Heart left ventricle (tissue), 16 donors: Measurements from ENCODE around the gene LRG1. TPM values are rescaled to one million over a fixed set of nuclear protein-coding genes. Genes with fewer than 3 reads are reported as not detected.
A peak's percentile ranks its signal among the peaks of the same experiment; 100 is the strongest.

ENCODE experiments used
- ATAC-seq, 4 donors: fragments of 200-7000 bp; cut with Tn5 transposase; one replicate each; pipeline ENCODE4 v1.9.1; 2020 to 2022; ENCODE audit warnings: moderate library complexity in 4 of 4, mild to moderate bottlenecking in 3 of 4, moderate number of reproducible peaks in 1 of 4
- DNase-seq, 5 donors: peaks; one replicate each; pipeline ENCODE4 v3.0.0-alpha.2; 2020
- H3K27ac ChIP-seq, 12 donors: fragments of 200-600 bp; sonication (generic) in 4 of 12; one replicate each; pipeline versions ENCODE4 v1.5.0 to v1.8.0; 2016 to 2022; ENCODE audit warnings: mild to moderate bottlenecking in 2 of 12
- H3K27me3 ChIP-seq, 9 donors: fragments of 200-600 bp; sonication (generic) in 2 of 9; one replicate each; pipeline versions ENCODE4 v1.5.1 to v1.8.0; 2016 to 2022; ENCODE audit warnings: mild to moderate bottlenecking in 3 of 9
- H3K36me3 ChIP-seq, 9 donors: fragments of 200-600 bp; sonication (generic) in 2 of 9; one replicate each; pipeline versions ENCODE4 v1.5.0 to v1.8.0; 2018 to 2022; ENCODE audit warnings: mild to moderate bottlenecking in 2 of 9
- H3K4me1 ChIP-seq, 12 donors: fragments of 200-600 bp; sonication (generic) in 4 of 12; one replicate each; pipeline versions ENCODE4 v1.5.0 to v1.8.0; 2016 to 2022; ENCODE audit warnings: mild to moderate bottlenecking in 3 of 12
- H3K4me3 ChIP-seq, 12 donors: fragments of 200-600 bp; sonication (generic) in 4 of 12; one replicate each; pipeline versions ENCODE4 v1.5.0 to v1.8.0; 2017 to 2022; ENCODE audit warnings: mild to moderate bottlenecking in 9 of 12, moderate library complexity in 4 of 12
- H3K9me3 ChIP-seq, 12 donors: fragments of 200-600 bp; sonication (generic) in 4 of 12; one replicate each; pipeline versions ENCODE4 v1.5.0 to v1.8.0; 2016 to 2022; ENCODE audit warnings: mild to moderate bottlenecking in 1 of 12
- POLR2A ChIP-seq, 2 donors: fragments of 450-650 bp; IDR thresholded peaks; one replicate each; pipeline ENCODE4 v1.6.1; 2017; ENCODE audit warnings: antibody characterized with exemption in 2 of 2, mild to moderate bottlenecking in 2 of 2, moderate library complexity in 2 of 2
- WGBS, 4 donors: extraction: QIAGEN DNeasy Blood & Tissue Kit in 2 of 4; methylation state at CpG; one replicate each; pipeline versions ENCODE4 v1.1.5 to v1.1.7; 2013 to 2018; 5-methylcytosine and 5-hydroxymethylcytosine counted together
- intact Hi-C, 10 donors: fragments of 100-400 bp; cut with DNase I; formaldehyde crosslinking; loops; one replicate each; pipeline versions ENCODE4 v1.11.1 to v1.14.2; 2022
- polyA plus RNA-seq, 2 donors: library from polyadenylated mRNA; stranded (reverse); fragments of 200-250 nt; gene quantifications; one replicate each; pipeline ENCODE4 v1.2.3, GENCODE V29; 2013
- total RNA-seq, 9 donors: library from RNA; depleted of rRNA in 2 of 9; stranded (reverse); fragments of >200 nt in 2 of 9; fragmentation: NEBNext Ultra II Directional in 3 of 9; extraction: Animal tissue kit (Norgen Biotek cat#: 25700) in 3 of 9; gene quantifications; one replicate each; pipeline versions ENCODE4 v1.1.0 to v1.2.4, GENCODE V29; 2016 to 2023
- TF ChIP-seq, protein P1 (sequence below), 12 donors: fragments of 200-600 bp; sonication (generic) in 4 of 12; IDR thresholded peaks; one replicate each; pipeline versions ENCODE4 v1.5.0 to v1.8.0; 2018 to 2022; ENCODE audit warnings: antibody characterized with exemption in 12 of 12, mild to moderate bottlenecking in 5 of 12
- donor health status: ischemic (EF 13 %, LVEDD 7.1; RV severe dilation, severe dysfunction).
- donor health status: healthy with polysubstance abuse.
- donor health status: DM: no; HTN: yes; CAD: no.
- donor health status: DM: no; HTN: no; CAD: no.
- donor health status: ischemic (EF 25% LVEDD 6.9; RV normal size, moderate dysfunction).
- donor health status: ischemic (EF 25% LVEDD 5.7; RV mildly dilated, moderate dysfunction).
- donor health status: healthy.
- donor health status: DM: yes; HTN: yes; CAD: no.
- donor health status: ischemic (EF 35%, LVEDD 5.7; RV mildly dilated, moderate dysfunction).
- donor health status: nonischemic (EF 11% LVEDD 7.7; RV severe dilation, severe dysfunction).
- donor health status: DM: yes; HTN: yes; CAD: no.
- donor health status: PGD.
- donor health status: ischemic (EF 29% LVEDD 5.4; RV normal size, mild dysfunction).
- donor health status: nonischemic (EF 23%, LVEDD 6.1; RV moderate dilation, normal function).

LRG1 gene
- total and polyA plus RNA-seq, 11 donors = 0.15 to 1.7 (median 0.35) TPM

DNA sequence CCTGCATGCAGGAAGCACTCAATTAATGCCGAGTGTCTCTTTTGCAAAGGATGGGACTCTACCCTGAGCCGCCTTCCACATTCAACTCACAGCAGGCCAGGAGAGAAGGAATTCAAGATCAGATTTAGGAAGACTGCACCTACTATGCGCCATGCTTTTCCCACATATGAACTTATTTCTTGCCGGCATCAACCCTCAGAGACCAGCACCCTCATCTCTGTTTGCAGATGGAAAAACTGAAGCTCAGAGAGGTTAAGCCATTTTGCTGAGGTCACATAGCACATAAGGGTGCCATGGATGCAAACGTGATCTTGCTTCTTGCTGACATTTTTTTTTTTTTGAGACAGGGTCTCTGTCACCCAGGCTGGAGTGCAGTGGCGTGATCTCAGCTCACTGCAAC, 33.8 kb upstream of the LRG1 start:
- peaks cover 0 to 29% (median 2%) of the 10 kb centered on the region in 9 donors for H3K27me3 ChIP-seq
- ATAC-seq (no peak), DNase-seq (no peak)
- H3K9me3 ChIP-seq = no peaks in the 10 kb centered on the region
- H3K4me3 ChIP-seq = no peak overlapping the region
- H3K4me1 ChIP-seq = peaks cover 0 to 22% (median 12%) of the 10 kb centered on the region in 12 donors
- 80 to 85% (median 82%) methylated on average over 6 of the region's 6 CpGs for WGBS, 4 donors
- TF ChIP-seq POLR2A (IDR thresholded peaks at IDR 0.05) = no peak
- TF ChIP-seq, protein P1, sequence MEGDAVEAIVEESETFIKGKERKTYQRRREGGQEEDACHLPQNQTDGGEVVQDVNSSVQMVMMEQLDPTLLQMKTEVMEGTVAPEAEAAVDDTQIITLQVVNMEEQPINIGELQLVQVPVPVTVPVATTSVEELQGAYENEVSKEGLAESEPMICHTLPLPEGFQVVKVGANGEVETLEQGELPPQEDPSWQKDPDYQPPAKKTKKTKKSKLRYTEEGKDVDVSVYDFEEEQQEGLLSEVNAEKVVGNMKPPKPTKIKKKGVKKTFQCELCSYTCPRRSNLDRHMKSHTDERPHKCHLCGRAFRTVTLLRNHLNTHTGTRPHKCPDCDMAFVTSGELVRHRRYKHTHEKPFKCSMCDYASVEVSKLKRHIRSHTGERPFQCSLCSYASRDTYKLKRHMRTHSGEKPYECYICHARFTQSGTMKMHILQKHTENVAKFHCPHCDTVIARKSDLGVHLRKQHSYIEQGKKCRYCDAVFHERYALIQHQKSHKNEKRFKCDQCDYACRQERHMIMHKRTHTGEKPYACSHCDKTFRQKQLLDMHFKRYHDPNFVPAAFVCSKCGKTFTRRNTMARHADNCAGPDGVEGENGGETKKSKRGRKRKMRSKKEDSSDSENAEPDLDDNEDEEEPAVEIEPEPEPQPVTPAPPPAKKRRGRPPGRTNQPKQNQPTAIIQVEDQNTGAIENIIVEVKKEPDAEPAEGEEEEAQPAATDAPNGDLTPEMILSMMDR (IDR thresholded peaks at IDR 0.05) = no peak
- H3K27ac ChIP-seq = peak overlapping the region in 1 of 12 donors; percentile 85
- intact Hi-C loops = no loop called here
- H3K36me3 ChIP-seq = no peaks in the 10 kb centered on the region

GRCh38 chr19:4571305-4571917, 31.6 kb upstream of the LRG1 start:
- peaks cover 0 to 23% (median 2%) of the 10 kb centered on the region in 9 donors for H3K27me3 ChIP-seq
- H3K4me3 ChIP-seq = no peak overlapping the region
- peaks cover 0 to 36% (median 14%) of the 10 kb centered on the region in 12 donors for H3K4me1 ChIP-seq
- H3K27ac ChIP-seq = no peak overlapping the region
- 40 to 66% (median 45%) methylated on average over 14 to 22 of the region's 22 CpGs for WGBS, 4 donors
- H3K9me3 ChIP-seq = no peaks in the 10 kb centered on the region
- intact Hi-C loops = no loop called here
- no peaks in the 10 kb centered on the region for H3K36me3 ChIP-seq
- ATAC-seq = no peak
- DNase-seq = no peak
- TF ChIP-seq POLR2A (IDR thresholded peaks at IDR 0.05) = no peak
- TF ChIP-seq, protein P1 (IDR thresholded peaks at IDR 0.05) = no peak

GRCh38 chr19:4570916-4571304, 31.1 kb upstream of the LRG1 start:
- Histone ChIP-seq H3K4me1 (peaks cover 0 to 36% (median 14%) of the 10 kb centered on the region in 12 donors), H3K9me3 (no peaks in the 10 kb centered on the region), H3K36me3 (no peaks in the 10 kb centered on the region), H3K4me3 (no peak overlapping the region), H3K27ac (no peak overlapping the region), H3K27me3 (peaks cover 0 to 22% (median 2%) of the 10 kb centered on the region in 9 donors)
- ATAC-seq (no peak), DNase-seq (no peak)
- no peak for TF ChIP-seq POLR2A (IDR thresholded peaks at IDR 0.05)
- TF ChIP-seq, protein P1 (IDR thresholded peaks at IDR 0.05) = no peak
- WGBS, 4 donors = 90 to 95% (median 94%) methylated on average over 5 of the region's 5 CpGs
- intact Hi-C loops = no loop called here

- Histone ChIP-seq H3K4me3 (no peak overlapping the region), H3K27ac (no peak overlapping the region), H3K27me3 (peaks cover 0 to 19% (median 2%) of the 10 kb centered on the region in 9 donors), H3K36me3 (no peaks in the 10 kb centered on the region), H3K9me3 (no peaks in the 10 kb centered on the region), H3K4me1 (peaks cover 0 to 31% (median 13%) of the 10 kb centered on the region in 12 donors)
- 86 to 94% (median 91%) methylated on average over 11 of the region's 11 CpGs for WGBS, 4 donors
- DNase-seq (no peak), ATAC-seq (no peak)
- intact Hi-C loops = no loop called here
- TF ChIP-seq, protein P1 (IDR thresholded peaks at IDR 0.05) = no peak
- TF ChIP-seq POLR2A (IDR thresholded peaks at IDR 0.05) = no peak
Measured at GRCh38 chr19:4570402-4570801, 30.6 kb upstream of the LRG1 start.
